NCI-H460 (cell line): ENCODE results near the gene CTTN. TPM values are rescaled to one million over a fixed set of nuclear protein-coding genes. Genes with fewer than 3 reads are reported as not detected.

ENCODE experiments used
- total RNA-seq: library from RNA; depleted of rRNA; stranded (reverse); fragments of >200 nt; shearing (Covaris generic); gene quantifications from 2 replicates; pipeline ENCODE4 v1.2.3, GENCODE V29; 2014; rRNA removed

Gene CTTN
- total RNA-seq, 1 experiment from 2014 or later = 67.7 TPM

Other genes starting within 250 kb of the CTTN start
- gene FADD, start 195.2 kb upstream of the CTTN start, total RNA-seq = 21.4 and 22.3 TPM in 2 replicates
- 22.3 and 26.9 TPM in 2 replicates for gene PPFIA1, start 127.8 kb upstream of the CTTN start, total RNA-seq